ENCODE measurements around the gene GLDN. TPM values are rescaled to one million over a fixed set of nuclear protein-coding genes. Genes with fewer than 3 reads are reported as not detected.

GLDN gene
- total RNA-seq = under 0.01 TPM in 1 of 2 replicates, not detected in the other

DNA sequence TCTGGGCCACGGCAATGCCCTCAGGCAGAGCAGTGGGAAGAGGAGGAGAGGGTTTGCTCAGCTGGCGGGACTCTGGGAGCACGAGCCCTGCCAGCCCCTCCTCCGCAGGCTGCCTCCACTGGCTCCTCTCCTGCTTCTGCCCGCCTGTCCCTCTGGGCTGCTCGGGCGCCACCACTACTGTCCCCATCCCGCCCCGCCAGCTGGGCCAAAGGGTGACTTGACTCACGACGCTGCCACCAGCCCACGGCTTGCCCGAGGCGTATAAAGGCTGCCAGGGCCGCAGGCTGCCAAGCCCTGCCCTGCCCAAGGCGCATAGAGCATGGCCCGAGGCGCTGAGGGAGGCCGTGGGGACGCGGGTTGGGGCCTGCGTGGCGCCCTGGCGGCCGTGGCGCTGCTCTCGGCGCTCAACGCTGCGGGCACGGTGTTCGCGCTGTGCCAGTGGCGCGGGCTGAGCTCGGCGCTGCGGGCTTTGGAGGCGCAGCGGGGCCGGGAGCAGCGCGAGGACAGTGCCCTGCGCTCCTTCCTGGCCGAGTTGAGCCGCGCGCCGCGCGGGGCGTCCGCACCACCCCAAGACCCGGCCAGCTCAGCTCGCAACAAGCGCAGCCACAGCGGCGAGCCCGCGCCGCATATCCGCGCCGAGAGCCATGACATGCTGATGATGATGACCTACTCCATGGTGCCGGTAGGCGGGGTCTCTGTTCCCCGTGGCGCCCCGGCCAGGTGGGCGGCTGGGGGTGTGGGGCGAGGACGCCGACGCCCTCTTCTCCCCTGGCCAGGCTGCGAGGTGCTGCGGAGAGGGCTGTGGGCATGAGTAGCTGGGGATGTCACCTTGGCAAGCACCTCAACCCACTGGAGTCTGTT is at the start of gene GLDN:
Gene GLDN, plus strand, starts transcription at position 290 of the 861 bp plus-strand sequence. Its CDS starts 30 bp downstream, at position 320.

DNA sequence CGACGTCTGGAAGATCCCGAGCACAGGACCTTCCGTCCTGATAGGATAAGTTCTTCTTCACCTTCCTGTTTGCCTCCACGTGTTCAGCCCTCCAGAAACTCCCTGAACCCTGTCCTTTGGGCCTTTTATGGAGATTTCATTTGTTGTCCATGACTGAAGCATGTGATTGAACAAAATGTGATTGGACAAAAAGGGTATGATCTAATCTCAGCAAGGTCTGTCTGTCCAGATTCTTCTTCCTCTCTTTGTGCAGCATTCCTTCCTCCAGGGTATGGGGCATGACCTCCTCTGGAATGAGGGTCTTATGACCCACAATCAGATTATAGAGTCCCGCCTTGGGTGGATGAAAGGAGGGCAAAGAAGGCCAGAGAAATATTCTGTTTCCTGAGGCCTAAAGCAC is 3.0 kb upstream of the GLDN start, which contains the start of gene CYP19A1:
Gene CYP19A1, minus strand, starts transcription at position 101 of the 400 bp plus-strand sequence. CDS start 95,684 bp downstream, outside the sequence.

Other genes starting within 250 kb of the GLDN start
- 8.8 and 10.2 TPM in 2 replicates for gene TNFAIP8L3, start 246.7 kb upstream of the GLDN start, total RNA-seq
- not detected in 2 replicates for gene CYP19A1, start 3.1 kb upstream of the GLDN start, total RNA-seq